ENCODE data around the gene NAV3.
A peak's percentile ranks its signal among the peaks of the same experiment; 100 is the strongest.

The NAV3 gene

DNA sequence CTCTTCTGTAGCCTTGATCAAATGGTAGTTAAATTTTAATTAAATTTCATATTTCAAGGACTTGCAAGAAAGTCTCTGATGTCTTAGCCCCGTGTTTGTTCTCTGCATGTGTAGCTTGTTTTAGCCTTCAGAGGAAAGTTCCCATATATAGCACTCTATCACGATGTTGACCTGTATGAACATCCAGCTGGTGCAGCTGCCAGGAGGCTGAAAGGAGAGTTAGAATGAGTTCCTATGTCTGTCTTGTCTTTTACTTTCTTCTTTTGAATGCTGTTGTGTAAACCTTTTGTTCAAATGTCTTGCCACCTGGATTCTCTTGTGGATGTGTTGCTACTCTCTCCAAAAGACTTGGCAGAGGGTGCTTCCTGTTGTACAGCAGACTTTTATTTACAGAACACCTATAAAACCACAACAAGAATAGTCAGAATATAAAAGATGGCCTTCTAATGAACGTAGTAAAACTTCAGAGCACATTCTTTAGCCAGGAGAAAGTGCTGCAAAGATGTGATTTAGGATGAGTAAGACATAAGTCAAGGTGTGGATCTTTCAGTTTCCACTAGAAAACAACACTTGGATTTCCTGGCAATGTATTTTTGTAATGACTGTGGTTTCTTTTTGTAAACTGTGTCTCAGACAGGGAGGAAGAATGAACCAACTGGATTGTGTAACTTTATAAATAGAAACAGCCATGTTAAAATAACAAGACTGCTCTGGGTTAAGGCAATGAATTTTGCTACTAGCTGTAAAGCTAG is 17.2 kb downstream of the NAV3 start:
- no peak for DNase-seq

DNA sequence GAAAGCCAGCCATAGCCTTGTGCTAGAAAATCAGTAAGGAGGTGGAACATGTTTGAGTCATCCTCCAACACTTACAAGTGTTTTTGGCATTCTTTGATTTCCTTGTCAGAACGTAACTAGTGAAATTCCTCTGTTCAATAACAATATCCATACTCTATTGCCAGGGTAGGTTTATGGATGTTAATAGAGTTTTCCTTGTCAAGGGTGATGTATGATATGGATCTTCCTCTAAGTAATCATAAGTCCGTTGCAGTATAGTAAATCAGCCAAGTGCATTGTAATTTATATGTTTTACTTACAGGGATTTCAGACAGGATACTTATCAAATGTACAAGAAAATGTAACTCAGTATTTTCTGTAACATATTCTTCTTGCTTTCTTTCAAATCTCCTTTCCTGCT is 19.4 kb downstream of the NAV3 start:
- no peak for DNase-seq

DNA sequence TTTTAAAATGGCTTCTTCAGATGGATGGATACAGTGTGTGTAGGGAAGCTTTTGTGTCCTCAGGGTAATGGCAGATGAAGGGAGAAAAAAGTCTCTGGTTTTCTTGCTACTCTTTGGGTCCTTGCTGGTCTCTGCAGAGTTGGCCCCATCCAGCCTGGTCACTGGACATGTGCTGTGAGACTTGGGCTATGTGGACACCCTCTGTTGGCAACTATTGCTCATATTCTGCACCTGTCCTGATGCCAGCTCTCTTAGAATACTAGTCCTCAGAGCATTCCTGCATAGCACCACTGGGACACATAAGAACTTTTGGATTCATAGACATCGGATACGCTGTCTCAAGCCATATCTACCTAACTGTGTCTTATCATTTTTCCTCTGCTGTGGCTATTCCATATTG is 20.0 kb downstream of the NAV3 start:
- DNase-seq, result no peak

DNA sequence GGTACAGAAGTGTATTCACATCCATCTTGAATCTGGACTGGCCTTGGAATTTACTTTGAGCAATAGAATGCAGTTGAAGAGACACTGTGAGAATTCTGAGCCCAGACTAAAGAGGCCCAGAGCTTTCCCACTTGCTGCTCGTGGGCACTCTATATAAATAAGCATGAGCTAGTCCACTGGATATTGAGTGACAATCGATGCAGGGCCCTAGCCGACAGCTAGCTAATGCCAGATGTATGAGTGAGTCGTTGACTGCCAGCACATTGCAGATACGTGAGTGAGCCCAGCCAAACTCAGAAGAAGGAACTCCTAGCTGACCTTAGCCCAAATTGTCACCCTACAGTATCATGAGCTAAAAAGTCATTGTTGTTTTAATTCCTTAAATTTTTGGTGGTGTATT is 24.9 kb downstream of the NAV3 start:
- no peak for DNase-seq

DNA sequence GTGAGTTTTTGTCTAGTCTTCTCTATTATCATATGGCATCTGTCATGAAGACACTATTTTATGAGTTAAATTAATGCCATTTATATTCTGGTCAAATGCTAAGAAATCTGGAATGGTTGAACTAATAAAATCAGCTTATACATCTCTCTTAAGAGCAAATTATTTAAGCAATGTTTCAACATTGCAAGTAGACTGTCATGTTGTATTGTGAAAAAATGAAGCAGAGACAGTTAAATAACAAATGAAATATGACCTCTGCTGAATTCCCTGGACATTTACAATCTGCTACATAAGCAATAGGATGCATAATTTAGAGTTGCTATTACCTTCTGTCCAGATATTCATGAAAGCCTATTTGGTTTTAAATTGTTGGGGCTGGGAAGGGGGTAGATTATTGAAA is 30.6 kb downstream of the NAV3 start:
- no peak for DNase-seq

DNA sequence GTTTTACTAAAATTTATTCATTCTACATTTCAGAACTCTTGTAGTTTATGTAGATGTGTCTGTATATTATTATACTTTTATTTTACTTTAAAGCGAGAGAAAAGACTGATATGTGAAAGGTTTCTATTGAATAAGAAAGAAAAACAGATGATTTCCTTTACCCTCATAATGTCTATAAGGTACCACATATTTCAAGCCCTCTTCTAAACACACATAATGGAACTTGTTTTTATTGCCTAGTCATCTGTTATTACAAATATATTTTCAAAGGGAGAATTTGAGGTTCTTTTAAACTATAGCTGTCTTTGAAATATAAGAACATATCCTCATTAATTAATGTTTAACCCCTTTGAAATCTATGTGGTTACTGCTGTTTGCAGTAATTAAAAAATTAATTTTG is 34.5 kb downstream of the NAV3 start:
- DNase-seq, result no peak

DNA sequence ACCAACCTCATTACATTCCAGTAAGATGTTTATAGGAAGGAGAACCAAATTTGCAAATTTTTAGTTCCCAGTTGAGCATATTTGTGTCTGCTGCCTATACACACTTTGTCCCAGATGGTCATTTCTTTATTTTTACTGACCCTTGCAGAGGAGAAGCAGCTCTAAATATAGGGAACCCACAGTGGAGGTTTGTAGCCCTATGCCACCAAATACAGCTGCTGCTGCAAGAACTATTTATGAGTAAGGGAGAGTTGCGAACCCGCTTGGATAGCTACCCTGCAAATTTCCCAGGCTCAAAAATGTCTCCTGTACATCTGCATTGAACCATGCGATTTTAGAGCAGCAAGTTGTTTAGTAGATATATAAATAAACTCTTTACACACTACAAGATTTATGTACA is 48.2 kb downstream of the NAV3 start:
- DNase-seq, result no peak

DNA sequence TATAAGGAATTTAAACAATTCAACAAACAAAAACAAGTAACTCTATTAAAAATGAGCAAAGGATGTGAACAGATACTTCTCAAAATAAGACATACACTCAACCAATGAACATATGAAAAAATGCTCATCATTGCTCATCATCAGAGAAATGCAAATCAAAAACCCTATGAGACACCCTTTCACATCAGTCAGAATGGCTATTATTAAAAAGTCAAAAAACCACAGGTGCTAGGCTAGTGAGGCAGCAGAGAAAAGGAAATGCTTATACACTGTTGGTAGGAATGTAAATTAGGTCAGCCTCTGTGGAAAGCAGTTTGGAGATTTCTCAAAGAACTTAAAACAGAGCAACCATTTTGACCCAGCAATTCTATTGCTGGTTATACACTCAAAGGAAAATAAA is 52.0 kb downstream of the NAV3 start:
- no peak for DNase-seq

DNA sequence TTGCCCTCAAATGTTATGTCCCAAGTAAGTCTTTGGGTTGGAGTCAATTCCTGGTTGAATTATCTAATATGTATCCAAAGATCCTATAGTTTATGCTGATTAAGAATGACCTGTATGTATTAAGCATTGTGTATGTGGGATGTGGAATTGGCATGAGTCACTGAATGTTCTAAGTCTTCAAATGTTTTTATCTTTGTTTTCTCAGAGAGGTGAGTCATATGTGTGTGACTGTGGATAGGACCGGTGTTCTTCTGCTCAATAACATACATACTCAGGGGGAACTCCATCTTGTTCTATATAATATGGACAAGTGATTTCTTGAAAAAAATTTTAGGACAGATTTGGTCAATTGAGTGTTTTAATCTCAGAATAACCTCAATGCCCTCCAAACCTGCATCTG is 57.9 kb downstream of the NAV3 start:
- DNase-seq, result no peak

DNA sequence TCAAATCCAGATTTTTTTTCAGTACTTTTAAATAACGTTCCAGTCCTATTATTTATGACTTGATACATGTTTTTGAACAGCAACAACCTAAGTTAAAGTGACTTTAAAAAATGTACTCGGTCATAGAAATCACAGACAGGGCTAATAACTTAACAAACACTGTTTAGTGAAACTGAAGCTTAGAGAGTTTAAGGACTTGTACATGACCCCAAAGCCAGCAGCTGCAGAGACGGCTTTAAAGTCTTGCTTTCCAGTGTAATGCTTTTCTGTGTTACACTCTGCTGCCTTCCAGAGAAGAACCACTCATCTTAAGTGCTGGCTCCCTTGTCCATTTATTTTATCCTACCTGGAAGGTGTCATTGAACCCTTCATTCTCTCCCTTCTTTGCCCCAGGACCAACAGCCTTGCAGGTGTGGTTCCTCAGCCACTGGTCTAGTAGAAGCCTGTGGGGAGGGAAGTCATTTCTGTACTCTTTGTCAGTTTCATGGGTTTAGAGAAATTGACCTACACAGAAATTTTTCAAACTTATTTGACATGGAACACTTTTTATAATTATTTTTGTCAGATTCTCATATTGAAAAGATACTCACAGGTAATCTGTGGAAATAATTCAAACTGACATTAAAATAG is 60.9 kb downstream of the NAV3 start:
- no peak for DNase-seq

DNA sequence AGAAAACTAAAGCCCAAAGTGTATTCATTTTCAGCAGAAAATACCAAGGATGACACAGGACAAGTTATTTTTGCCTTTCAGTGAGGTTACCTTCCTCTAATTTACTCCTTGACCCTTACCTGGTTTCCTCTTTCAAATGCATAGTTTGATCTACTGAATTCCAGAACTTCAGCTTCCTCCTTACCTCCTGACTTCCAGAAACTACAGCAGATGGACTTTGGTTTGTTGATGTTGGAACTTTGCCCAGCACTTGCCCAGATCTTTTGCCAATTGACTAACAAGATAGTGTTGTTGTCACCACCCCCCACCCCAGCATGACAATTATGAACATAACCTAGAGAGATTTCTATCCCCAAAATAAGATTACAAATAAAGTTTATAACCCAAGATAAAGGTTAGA is 63.2 kb downstream of the NAV3 start:
- no peak for DNase-seq

DNA sequence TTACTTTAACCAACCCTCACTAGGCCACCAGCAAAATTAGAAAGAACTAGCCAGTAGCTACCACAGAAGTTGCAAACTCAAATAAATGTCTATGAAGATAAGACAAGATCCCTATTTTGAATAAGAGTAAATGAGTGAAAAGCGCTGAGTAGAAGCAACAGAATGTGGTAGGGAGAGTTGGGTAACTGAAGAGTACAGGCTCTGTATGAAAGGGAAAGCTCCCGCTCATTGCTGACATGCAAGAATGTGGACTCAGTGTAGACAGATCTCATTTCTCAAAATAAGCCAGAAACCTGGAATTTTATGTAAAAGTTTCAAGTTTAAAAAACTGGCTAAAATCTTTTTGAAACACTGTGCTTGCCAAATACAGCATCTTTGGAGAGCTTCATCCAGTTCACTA is 63.9 kb downstream of the NAV3 start:
- no peak for DNase-seq

DNA sequence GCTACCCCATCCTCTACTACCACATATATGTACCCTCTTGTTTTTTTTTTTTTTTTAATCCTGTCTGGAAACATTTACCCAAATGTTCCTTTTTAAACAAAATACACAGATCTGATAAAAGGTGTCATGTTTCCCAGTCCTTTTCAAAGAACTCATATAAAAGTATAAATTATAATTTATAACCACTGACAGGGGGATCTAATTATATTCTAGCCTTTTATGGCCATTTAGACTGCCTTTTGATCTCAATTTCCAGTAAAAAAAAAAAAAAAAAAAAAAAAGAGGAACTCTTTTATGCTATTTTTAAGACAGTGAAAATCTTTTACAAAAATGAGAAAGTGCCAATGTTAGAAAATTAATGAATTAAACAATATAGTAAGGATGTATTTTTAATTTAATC is 65.0 kb downstream of the NAV3 start:
- DNase-seq, result no peak

DNA sequence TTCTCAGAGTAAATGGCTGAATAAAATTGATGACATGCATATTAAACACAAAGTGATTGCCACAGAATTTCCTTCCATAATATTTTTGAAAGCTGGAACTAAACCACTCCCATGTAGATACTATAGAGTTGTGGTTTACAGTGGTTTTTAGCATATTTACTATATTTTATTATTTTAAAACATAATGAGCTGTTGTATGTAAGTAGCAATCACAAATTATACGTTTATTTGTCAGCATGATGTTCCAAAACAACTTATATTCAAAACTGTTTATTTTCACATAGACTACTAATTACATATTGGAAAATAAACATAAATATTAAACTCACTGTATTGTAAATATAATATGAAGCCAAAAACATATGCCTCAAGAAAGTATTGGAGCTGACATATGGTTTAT is 77.2 kb downstream of the NAV3 start:
- no peak for DNase-seq

DNA sequence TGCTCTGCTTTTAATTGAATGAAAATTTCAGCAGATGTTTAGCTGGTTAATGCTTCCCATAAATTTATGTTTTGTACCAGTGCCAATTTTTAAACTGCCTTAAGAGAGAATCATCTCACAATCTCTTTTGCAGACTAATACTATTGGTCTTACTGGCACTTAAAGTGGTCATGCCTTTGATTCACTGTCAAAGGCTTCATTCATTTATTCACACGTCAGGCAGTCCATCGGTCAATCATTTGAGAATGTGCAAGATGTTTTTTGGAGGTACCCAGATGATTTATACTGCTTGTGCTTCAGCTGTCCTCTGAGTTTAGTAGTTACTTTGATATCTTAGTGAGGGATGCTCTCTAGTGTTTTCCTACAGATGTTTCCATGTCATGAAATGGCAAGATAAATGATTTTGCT is 83.4 kb downstream of the NAV3 start:
- no peak for DNase-seq

DNA sequence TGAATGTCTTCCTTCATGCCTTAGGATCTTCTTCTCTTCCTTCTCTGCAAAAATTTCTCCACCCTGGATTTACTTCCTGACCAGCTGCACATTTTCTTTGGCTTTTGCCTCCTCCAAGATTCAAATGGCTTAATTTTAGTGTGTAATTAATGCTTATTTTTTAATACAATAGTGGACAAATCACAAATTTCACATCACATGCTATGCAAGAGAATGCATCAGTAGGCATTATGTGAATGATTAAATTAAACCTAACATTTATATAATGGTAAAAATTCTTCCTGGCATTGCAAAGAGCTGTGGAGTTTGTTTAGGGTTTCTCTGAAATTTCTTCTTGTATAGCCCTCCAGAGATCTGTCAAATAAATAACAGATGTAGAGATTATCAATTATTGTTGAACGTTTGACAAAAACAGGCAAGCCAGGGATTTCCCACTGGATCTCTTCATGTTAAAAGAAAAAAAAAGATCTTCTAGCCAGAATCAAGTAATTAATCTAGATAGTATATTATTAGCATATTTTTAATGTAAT is 84.4 kb downstream of the NAV3 start:
- DNase-seq, result no peak

DNA sequence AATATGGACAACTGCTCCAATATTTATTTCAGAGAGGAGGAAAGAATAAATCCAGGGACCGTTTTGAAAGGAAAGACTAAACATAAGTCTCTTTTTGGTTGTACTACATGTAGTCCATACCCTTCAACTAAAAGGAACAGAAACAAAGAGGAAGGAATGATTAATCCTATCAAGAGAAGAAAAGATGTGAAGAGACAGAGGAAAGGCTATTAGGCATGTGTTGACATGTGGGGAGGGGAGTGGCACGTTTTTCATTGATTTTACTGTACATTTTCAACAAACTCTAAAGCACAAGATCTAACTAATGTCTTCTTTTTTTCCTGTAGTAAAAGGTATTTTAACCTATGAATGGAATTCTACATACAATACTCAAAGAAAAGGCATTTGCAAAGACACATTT is 85.6 kb downstream of the NAV3 start:
- DNase-seq, result no peak

DNA sequence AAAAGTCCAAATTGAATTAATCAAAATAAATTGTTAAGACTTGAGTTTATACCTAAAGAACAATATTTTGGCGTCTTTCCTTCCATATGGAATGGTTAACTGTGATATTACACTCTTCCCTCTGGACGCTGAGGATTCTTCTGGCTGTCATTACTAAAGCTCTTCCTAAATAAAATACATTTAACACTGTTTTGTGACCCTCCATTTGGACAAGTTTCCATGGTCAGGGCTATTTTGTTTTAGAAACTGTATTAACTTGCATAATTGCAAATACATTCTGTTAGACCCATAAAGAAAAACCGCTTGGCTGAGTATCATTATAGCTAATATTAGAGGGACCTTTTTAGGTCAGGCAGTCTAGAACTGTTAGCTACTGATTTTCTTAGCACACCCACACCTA is 87.4 kb downstream of the NAV3 start:
- no peak for DNase-seq

DNA sequence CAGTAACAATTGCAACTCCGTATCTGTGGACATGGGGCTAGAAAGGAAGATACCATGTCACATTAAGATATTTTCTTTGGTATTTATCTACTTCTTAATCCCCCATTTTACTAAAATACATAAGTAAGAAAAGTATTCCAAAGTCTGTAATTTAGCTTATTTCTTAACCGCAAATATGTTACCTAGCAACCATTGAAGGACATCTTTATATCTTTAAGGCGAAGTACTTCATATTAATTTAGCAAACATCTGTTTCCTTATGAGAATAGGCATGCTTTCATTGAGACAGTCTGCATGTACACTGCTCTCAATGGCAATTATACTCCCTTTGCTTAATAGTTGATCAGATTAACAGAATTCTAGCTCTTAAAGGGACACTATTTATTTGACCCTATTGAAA is 88.8 kb downstream of the NAV3 start:
- DNase-seq, result no peak

DNA sequence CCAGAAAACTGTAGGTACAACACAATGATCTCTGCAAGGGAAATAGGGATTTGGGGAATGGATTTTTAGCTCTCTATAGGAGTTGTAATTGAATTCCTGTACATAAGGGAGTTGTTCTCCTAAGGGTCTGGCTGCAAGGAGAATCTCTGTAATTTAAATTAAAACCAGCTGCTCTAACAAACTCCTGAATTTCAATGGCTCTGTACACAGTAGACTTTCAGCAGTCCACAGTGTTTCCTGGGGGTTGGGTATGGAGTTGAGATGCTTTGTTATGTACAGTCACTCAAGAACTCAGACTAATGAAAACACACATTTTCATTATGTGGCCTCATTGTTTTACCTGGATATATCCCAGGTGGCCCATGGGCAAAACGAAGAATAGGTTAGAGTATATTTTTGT is 93.2 kb downstream of the NAV3 start:
- DNase-seq, result no peak

DNA sequence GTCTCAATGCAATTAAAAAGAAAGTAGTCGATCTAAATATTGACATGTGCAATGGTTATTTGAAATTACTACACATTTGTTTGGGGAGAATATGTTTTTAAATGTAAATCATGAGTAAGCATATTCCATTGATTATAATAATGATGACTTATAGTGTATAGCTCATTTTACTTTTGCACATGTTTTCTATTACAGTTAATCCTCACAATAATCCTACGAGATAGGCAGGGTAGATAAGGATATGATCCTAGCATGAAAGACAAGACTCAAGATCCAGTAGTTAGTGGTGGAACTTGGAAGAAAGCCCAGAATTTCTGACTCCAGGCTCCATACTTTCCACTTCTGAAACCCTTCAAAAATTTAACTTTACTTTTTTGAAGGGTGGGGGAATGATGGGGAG is 94.0 kb downstream of the NAV3 start:
- no peak for DNase-seq

DNA sequence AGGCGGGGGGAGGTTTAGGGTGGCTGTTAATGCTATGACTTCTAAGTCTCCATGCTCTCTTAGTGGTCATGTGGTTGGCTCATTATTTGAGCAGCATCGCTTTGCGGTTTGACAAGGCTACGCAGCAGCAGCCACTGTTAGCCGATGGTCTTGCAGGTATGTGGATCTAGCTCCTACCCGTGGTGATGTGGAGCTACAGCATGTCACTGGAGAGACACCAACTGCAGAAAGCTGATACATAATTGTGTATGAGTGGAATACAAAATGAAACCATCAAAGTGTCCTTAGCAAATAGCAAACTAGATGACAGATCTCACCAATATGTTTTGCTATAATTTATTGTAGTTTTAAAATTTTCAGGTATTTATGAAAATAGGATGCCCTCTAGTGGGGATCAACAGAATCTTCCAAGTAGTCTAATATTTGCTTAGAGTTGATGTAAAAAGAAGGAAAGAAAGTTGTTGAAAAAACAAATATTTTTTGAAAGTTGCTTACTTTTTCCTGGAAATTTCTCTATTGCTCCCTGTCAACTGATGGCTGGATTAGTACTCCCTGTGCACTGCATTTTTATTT is 94.9 kb downstream of the NAV3 start:
- DNase-seq, result peak; percentile 16 to 24

DNA sequence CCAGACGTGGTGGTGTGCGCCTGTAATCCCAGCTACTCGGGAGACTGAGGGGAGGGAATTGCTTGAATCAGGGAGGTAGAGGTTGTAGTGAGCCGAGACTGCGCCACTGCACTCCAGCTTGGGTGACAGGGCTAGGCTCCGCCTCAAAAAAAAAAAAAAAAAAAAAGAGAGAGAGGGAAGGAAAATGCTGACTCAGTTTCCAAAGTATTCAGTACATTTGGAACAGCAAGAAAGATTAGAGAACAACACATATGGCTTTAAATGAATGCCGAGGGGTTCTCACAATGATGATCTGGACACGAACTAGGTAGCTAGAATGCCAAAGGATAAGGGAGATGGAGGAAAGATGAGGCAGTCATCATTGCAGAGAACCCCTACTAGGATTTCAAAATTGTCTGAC is 97.4 kb downstream of the NAV3 start:
- no peak for DNase-seq

DNA sequence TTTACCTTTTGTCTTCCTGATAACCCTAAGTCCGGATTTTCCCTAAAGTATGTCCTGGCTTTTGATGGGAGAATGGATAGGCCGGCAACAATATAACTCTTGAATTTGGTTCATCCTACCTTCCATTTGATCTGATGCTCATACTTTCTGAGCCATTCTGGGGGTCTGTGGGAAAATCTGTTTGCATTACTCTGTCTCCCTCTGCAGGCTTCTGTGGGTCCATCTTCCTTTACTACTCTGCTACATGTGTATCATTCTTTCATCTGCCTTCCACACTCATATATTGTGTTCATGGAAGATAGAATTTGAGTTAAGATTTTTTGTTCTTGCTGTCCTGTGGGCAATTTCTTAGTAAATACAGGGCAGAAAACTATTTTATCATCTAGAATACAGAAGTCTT is 101.5 kb downstream of the NAV3 start:
- no peak for DNase-seq

DNA sequence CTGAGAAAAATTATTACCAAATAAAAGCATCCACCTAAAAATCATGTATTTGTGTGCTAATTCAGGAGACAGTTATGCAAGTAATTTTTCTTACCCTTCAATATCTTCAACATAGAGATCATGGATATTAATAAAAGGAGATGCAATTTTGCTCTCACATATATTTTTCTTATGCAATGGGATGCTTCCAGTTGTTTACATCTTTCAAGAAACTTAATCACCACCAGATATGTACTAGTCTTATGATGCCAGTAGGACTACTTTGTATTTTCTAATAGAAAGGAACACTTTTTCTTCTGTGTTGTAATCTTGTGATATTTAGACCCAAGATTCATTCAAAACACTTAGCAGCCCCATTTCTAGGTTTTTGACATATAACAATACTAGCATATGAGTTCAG is 107.6 kb downstream of the NAV3 start:
- no peak for DNase-seq
